Measurements from ENCODE around the gene STN1.

The STN1 gene, protein sequence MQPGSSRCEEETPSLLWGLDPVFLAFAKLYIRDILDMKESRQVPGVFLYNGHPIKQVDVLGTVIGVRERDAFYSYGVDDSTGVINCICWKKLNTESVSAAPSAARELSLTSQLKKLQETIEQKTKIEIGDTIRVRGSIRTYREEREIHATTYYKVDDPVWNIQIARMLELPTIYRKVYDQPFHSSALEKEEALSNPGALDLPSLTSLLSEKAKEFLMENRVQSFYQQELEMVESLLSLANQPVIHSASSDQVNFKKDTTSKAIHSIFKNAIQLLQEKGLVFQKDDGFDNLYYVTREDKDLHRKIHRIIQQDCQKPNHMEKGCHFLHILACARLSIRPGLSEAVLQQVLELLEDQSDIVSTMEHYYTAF

GRCh38 chr10:103918053-103918846, at the start of gene STN1:
Gene STN1, minus strand, starts transcription at chr10:103918184. Its CDS starts 590 bp downstream, at chr10:103917594.
- DNase-seq = peak; percentile 98

DNA sequence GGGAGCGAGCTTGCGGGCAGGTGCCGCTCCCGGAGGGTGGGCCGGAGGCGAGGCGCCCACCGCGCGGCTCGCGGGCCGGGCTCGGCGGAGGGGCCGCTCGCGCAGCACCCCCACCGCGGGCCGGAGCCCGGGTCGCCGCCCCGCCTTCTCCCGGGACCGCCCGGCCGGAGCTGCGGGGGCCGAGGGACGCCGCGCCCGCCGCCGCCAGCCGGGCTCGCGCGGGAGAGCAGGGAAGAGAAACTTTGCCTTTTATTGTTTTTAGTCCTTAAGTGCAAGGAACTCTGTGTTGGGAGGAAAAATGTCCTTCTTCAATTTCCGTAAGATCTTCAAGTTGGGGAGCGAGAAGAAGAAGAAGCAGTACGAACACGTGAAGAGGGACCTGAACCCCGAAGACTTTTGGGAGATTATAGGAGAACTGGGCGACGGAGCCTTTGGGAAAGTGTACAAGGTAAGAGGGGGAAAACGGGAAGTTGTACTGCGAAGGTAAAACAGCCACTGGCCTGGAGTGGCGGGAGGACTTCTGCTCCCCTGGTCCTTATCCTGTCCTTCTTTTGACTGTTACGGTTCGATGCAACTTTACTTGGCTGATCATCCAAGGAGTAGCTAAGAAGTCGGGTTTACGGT, 49.6 kb upstream of the STN1 start:
- peak; percentile 45 for DNase-seq

DNA sequence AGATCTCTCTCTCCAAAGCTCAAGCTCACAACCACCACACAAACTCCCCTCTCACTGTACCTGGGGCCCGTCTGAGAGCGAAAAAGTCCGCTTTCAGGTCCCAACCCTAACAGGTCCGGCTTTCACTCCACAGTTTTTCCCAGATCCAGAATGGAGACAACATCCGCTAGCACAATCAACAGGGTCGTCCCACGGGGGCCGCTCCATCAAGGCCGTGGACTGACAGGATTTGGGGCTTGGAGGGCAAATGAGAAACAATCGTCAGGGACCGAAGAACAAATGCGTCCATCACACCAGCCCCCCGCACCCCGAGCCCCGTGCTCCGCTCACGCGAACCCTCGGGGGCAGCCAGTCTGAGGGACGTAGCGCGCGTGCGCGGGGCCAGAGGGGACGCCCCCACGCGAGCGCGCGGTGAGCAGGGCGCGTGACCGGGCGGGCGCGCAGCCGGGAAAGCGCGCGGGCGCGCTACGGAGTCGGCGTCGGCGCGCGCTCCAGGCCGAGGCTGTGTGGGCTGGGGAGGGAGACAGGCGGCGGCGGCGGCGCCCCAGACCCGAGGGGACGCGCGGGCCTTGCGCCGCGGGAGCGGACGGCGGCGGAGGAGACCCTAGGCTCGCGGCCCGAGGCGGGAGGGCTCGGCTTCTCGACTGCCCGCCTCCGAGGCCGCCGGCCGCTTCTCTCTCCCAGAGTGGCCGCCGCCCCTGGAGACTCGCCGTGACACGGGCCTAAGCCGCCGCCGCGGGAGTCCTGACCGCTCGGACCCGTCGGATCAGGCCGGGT, 48.9 kb upstream of the STN1 start, which contains the start of gene SLK:
Gene SLK, plus strand, starts transcription at position 470 of the 777 bp plus-strand sequence. CDS start 606 bp downstream, outside the sequence.
- peak; percentile 81 for DNase-seq

DNA sequence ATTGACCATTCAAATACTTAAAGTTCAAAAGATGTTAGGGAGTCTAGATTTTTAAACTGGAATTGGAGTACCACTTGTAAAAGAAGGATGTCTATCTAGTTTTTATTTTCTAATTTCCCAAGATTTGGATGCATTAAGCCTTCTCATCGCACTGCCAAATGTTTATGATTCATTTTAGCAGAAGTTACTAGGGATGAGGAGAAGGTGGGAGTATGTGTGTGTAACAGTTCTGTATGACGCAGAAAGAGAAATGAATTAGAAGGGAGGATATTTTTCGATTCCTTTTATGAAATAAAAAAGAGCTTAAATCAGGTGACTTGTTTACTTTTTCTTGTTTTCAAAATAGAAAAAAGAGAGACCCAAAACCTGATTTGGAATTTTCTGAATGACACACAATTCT, 42.1 kb upstream of the STN1 start:
- no peak for DNase-seq

GRCh38 chr10:103958996-103959395, 41.0 kb upstream of the STN1 start:
- no peak for DNase-seq

DNA sequence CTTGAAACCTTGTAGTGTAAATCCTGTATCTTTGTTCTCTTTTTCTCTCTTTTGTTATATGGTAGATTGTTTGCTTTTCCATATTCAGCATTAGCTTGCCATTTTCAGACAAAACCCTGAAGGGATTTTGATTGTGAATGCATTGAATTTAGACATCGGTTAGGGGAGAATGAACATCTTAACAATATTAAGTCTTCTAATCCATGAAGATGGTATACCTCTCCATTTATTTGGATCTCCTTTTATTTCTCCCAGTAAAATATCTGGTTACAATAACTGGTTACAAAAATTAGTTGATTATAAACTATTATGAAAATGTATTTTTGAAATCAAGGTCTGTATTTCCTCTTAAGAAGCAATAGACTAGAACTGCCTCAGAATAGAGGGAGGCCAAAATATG, 36.6 kb upstream of the STN1 start:
- DNase-seq = no peak

DNA sequence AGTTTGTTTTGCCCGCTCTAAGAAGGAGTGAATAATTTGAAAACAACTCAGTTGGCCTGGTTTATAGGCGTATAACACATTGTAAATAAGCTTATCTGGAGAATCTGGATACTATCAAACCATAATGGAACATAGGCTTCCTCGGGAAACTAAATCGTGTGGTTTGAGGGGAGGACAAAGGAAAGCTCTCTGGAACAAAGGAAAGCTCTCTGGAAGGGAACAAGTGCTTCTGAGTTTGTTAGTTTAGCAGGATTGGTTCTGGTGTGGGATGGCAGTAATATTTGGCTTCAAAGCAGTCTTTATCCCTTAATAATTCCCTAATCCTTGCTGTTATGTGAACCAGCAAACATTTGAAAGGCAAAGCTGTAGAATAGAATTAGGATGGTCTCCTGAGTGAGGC, 34.0 kb upstream of the STN1 start:
- DNase-seq = no peak

GRCh38 chr10:103951183-103951582, 33.2 kb upstream of the STN1 start:
- DNase-seq = no peak

DNA sequence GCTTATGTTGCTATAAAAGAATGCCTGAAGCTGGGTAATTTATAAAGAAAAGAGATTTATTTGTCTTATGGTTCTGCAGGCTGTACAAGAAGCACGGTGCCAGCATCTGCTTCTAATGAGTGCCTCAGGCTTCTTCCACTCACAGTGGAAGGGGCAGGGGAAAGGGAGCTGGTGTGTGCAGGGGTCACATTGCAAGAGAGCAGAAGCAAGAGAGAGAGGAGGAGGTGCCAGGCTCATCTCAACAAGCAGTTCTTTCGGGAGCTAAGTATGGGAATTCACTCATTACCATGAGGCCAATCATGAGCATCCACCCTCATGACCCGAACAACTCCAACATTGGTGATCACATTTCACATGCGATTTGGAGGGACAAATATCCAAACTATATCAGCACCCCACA, 31.7 kb upstream of the STN1 start:
- DNase-seq = no peak

- DNase-seq = no peak
These were observed 30.0 kb upstream of the STN1 start for GRCh38 chr10:103947799-103948516.

GRCh38 chr10:103942866-103943265, 24.9 kb upstream of the STN1 start:
- no peak for DNase-seq

DNA sequence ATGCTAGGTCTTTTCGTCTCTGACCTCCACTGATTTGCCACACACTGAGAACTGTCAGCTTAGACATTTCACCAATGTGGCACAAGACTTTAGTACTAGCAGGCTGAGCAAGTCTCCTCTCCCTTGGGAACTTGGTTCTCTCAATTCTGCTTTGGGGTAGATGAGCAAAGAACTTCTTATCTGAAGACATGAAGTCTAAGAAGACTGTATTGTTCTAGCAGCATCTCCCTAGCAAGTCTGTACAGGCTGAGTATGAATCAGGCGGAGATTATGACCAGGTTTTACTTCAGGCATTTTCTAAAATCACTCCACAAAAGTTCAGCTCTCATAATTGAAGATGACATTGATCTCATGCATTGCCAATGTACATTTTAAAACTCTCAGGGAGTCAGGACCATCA, 23.8 kb upstream of the STN1 start:
- DNase-seq = no peak

- DNase-seq = no peak
These were observed 21.5 kb upstream of the STN1 start for GRCh38 chr10:103939522-103939921.

- no peak for DNase-seq
These were observed 18.0 kb upstream of the STN1 start for GRCh38 chr10:103936022-103936421.

GRCh38 chr10:103934308-103934707, 16.3 kb upstream of the STN1 start:
- no peak for DNase-seq

- DNase-seq = no peak
These were observed 15.7 kb upstream of the STN1 start for GRCh38 chr10:103933557-103934121.

GRCh38 chr10:103932971-103933370, 15.0 kb upstream of the STN1 start:
- peak; percentile 76 for DNase-seq

- DNase-seq = no peak
These were observed 14.3 kb upstream of the STN1 start for GRCh38 chr10:103932271-103932670.

DNA sequence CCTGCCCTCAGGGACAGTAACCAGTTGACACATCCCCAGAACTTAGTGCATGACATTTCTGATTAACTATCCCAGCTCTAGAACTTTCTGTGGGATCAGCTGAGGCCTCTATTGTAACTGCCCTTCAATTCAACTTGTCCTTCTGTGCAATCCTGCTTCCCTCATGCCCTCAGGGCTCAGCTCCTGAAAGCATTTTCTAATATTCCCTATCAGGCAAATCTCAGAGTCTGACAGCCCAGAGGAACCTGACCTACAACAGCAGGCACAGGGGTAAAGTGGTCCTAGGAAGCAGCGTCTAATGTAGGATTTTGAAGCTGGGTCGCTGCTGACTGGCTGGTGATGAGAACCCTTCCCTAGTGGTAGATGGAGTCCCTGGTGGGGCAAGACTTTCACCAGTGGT, 13.6 kb upstream of the STN1 start:
- DNase-seq = no peak

GRCh38 chr10:103930881-103931280, 12.9 kb upstream of the STN1 start:
- DNase-seq = no peak

- no peak for DNase-seq
These were observed 12.5 kb upstream of the STN1 start for GRCh38 chr10:103930449-103930848.

DNA sequence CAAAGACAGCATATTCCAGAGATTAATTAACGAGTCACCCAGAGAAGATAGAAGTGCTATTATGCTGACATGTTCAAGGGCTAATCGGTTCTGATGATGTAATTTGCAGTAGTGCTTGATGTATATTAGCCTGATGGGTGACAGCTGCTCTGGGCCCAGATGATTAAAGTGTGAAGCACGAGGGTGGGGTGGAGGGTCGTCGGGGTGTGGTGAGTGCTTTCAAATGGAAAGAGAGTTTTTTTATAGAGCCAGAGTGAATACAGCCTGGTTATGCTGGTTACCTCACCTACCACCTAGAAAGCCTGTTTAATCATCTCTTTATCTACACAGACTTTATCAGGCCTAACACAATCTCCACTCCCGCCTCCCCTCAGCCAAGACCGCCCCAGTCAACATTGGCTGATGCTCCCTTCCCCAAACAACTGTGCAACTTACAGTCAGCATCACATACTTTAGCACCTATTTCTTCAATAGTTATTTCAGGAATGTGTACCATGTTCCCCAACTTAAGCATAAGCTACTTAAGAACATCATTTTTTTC, 11.5 kb upstream of the STN1 start:
- DNase-seq = no peak
